Fibroblast of lung (primary cell): ENCODE results near the gene IL15RA. TPM values are rescaled to one million over a fixed set of nuclear protein-coding genes. Genes with fewer than 3 reads are reported as not detected.

Experiments
- DNase-seq, 2 donors: peaks; one replicate each; pipeline versions ENCODE4 v3.0.0 to v3.0.0-alpha.2; 2010; ENCODE audit warnings: low read depth in 2 of 2
- H2AFZ ChIP-seq: 2 replicates; pipeline ENCODE4 v1.5.1; 2012; ENCODE audit warnings: low read length, control low read depth, inconsistent platforms
- H3K27ac ChIP-seq: 2 replicates; pipeline ENCODE4 v1.5.1; 2011; ENCODE audit warnings: low read length, control low read depth; ENCODE audit not compliant: insufficient read depth
- H3K27me3 ChIP-seq: 2 replicates; pipeline ENCODE4 v1.5.1; 2011; ENCODE audit warnings: mild to moderate bottlenecking, low read length; ENCODE audit not compliant: control insufficient read depth, insufficient read depth
- H3K36me3 ChIP-seq: 2 replicates; pipeline ENCODE4 v1.5.1; 2011; ENCODE audit warnings: low read length; ENCODE audit not compliant: control insufficient read depth, insufficient read depth
- H3K4me1 ChIP-seq: 2 replicates; pipeline ENCODE4 v1.5.1; 2011; ENCODE audit warnings: low read length; ENCODE audit not compliant: control insufficient read depth, insufficient read depth; ENCODE audit errors: extremely low read depth
- H3K4me2 ChIP-seq: 2 replicates; pipeline ENCODE4 v1.5.1; 2011; ENCODE audit warnings: low read length, control low read depth; ENCODE audit not compliant: insufficient read depth; ENCODE audit errors: extremely low read depth
- H3K4me3 ChIP-seq, 4 experiments: fragments of 200-600 bp in 1 of 4; sonication (generic) in 1 of 4; replicated peaks in 1 of 4; 2 replicates each; pipeline ENCODE4 v1.5.1; 2011 to 2016; ENCODE audit warnings: low read length in 4 of 4, low read depth in 3 of 4, mild to moderate bottlenecking in 3 of 4, control low read depth in 2 of 4, inconsistent platforms in 1 of 4, mixed read lengths in 1 of 4; ENCODE audit not compliant: insufficient read depth in 1 of 4; ENCODE audit errors: control extremely low read depth in 1 of 4
- H3K79me2 ChIP-seq: 2 replicates; pipeline ENCODE4 v1.5.1; 2012; ENCODE audit warnings: mild to moderate bottlenecking, low read length, inconsistent platforms; ENCODE audit not compliant: control insufficient read depth, insufficient read depth
- H3K9ac ChIP-seq: 2 replicates; pipeline ENCODE4 v1.5.1; 2011; ENCODE audit warnings: mild to moderate bottlenecking, low read length, control low read depth; ENCODE audit not compliant: insufficient read depth
- H3K9me3 ChIP-seq: 2 replicates; pipeline ENCODE4 v1.5.1; 2012; ENCODE audit warnings: low read depth, low read length; ENCODE audit not compliant: control insufficient read depth, insufficient read depth
- H4K20me1 ChIP-seq: 2 replicates; pipeline ENCODE4 v1.5.1; 2011; ENCODE audit warnings: low read length; ENCODE audit not compliant: control insufficient read depth, insufficient read depth; ENCODE audit errors: extremely low read depth
- CTCF ChIP-seq, 2 donors: IDR thresholded peaks in 1 of 2; conservative IDR thresholded peaks in 1 of 2; 1 replicate in 1 of 2; 2 replicates in 1 of 2; pipeline ENCODE4 v1.5.1; 2011 to 2012; ENCODE audit warnings: low read length in 2 of 2, control low read depth in 1 of 2, inconsistent platforms in 1 of 2, low read depth in 1 of 2, mild to moderate bottlenecking in 1 of 2
- EZH2 ChIP-seq: IDR thresholded peaks from 2 replicates; pipeline ENCODE4 v1.5.1; 2012; ENCODE audit warnings: low read length, control low read depth, mild to moderate bottlenecking; ENCODE audit errors: missing control alignments
- polyA plus RNA-seq, 2 donors: library from polyadenylated mRNA; depleted of rRNA in 1 of 2; stranded (reverse) in 1 of 2; unstranded in 1 of 2; fragments of >200 nt; gene quantifications; 2 replicates each; pipeline ENCODE4 v1.2.1, GENCODE V29; 2011 to 2012; ENCODE audit warnings: missing spikeins in 1 of 2
- total RNA-seq: library from RNA; depleted of rRNA; stranded (reverse); fragments of >200 nt; gene quantifications from 2 replicates; pipeline ENCODE4 v1.2.1, GENCODE V29; 2014

Gene IL15RA
- total and polyA plus RNA-seq, 2 donors (not counting 1 experiment from before 2014, with no cell fraction given), result 5.9 to 13.7 TPM

GRCh38 chr10:5919568-5919967 is 57.8 kb downstream of the IL15RA start:
- Histone ChIP-seq H3K9me3 (no peaks in the 10 kb centered on the region), H3K27ac (no peak overlapping the region), H3K27me3 (no peaks in the 10 kb centered on the region), H3K4me3 (no peak overlapping the region), H3K9ac (no peak overlapping the region), H3K79me2 (no peaks in the 10 kb centered on the region), H3K4me1 (no peaks in the 10 kb centered on the region), H3K36me3 (peaks cover 39% of the 10 kb centered on the region), H3K4me2 (no peak overlapping the region), H2AFZ (no peak overlapping the region), H4K20me1 (no peaks in the 10 kb centered on the region)
- TF ChIP-seq EZH2, result no peak
- no peak for TF ChIP-seq CTCF (conservative IDR thresholded peaks at IDR 0.05 in 1 of 2, IDR thresholded peaks at IDR 0.05 in 1 of 2; ENCODE audit: low read depth in 1 of 2, low read length in 2 of 2)
- DNase-seq, result no peak

GRCh38 chr10:5918763-5919162 is 58.6 kb downstream of the IL15RA start:
- no peak overlapping the region for H3K9ac ChIP-seq
- H3K27ac ChIP-seq, result no peak overlapping the region
- peaks cover 43% of the 10 kb centered on the region for H3K36me3 ChIP-seq

GRCh38 chr10:5917305-5917704 is 60.0 kb downstream of the IL15RA start:
- no peak for DNase-seq
- no peak overlapping the region for H3K9ac ChIP-seq
- H3K9me3 ChIP-seq, result no peaks in the 10 kb centered on the region
- no peak overlapping the region for H3K4me3 ChIP-seq
- no peaks in the 10 kb centered on the region for H3K27me3 ChIP-seq
- H3K79me2 ChIP-seq, result no peaks in the 10 kb centered on the region
- H2AFZ ChIP-seq, result no peak overlapping the region
- H3K4me1 ChIP-seq, result no peaks in the 10 kb centered on the region
- TF ChIP-seq CTCF (conservative IDR thresholded peaks at IDR 0.05 in 1 of 2, IDR thresholded peaks at IDR 0.05 in 1 of 2; ENCODE audit: low read depth in 1 of 2, low read length in 2 of 2), result no peak
- no peak for TF ChIP-seq EZH2
- no peak overlapping the region for H3K27ac ChIP-seq
- H3K36me3 ChIP-seq, result peaks cover 37% of the 10 kb centered on the region
- no peaks in the 10 kb centered on the region for H4K20me1 ChIP-seq
- H3K4me2 ChIP-seq, result no peak overlapping the region

More at GRCh38 chr10:5918763-5919162, 58.6 kb downstream of the IL15RA start:
- DNase-seq, result no peak
- no peaks in the 10 kb centered on the region for H3K9me3 ChIP-seq
- no peaks in the 10 kb centered on the region for H3K4me1 ChIP-seq
- no peaks in the 10 kb centered on the region for H3K27me3 ChIP-seq
- H3K79me2 ChIP-seq, result no peaks in the 10 kb centered on the region
- no peak for TF ChIP-seq EZH2
- TF ChIP-seq CTCF (conservative IDR thresholded peaks at IDR 0.05 in 1 of 2, IDR thresholded peaks at IDR 0.05 in 1 of 2; ENCODE audit: low read depth in 1 of 2, low read length in 2 of 2), result no peak
- no peak overlapping the region for H3K4me2 ChIP-seq
- H2AFZ ChIP-seq, result no peak overlapping the region
- H3K4me3 ChIP-seq, result no peak overlapping the region
- H4K20me1 ChIP-seq, result no peaks in the 10 kb centered on the region
